KMS-11 (cell line): Measurements from ENCODE around the gene ASPA.

ENCODE experiments used
- H2AFZ ChIP-seq: fragments of 200-600 bp; sonication (generic); 2 replicates; pipeline ENCODE4 v1.6.1; 2016; ENCODE audit warnings: antibody characterized with exemption, mixed run types, low read depth
- H3K27ac ChIP-seq: fragments of 200-600 bp; sonication (generic); 2 replicates; pipeline ENCODE4 v1.6.1; 2016; ENCODE audit warnings: mild to moderate bottlenecking, mixed run types
- H3K27me3 ChIP-seq: fragments of 200-600 bp; sonication (generic); 2 replicates; pipeline ENCODE4 v1.6.1; 2017; ENCODE audit warnings: mild to moderate bottlenecking, low read depth, mixed run types, moderate library complexity; ENCODE audit not compliant: insufficient read depth
- H3K36me3 ChIP-seq: fragments of 200-600 bp; sonication (generic); 2 replicates; pipeline ENCODE4 v1.6.1; 2017; ENCODE audit warnings: mild to moderate bottlenecking, mixed run types; ENCODE audit not compliant: insufficient read depth
- H3K4me1 ChIP-seq: fragments of 200-600 bp; sonication (generic); 2 replicates; pipeline ENCODE4 v1.6.1; 2016; ENCODE audit warnings: mild to moderate bottlenecking, low read depth, mixed run types; ENCODE audit not compliant: poor library complexity, severe bottlenecking
- H3K4me2 ChIP-seq: fragments of 200-600 bp; sonication (generic); 2 replicates; pipeline ENCODE4 v1.7.0; 2016; ENCODE audit warnings: mild to moderate bottlenecking, mixed run types
- H3K4me3 ChIP-seq: fragments of 200-600 bp; sonication (generic); IDR thresholded peaks from 2 replicates; pipeline ENCODE4 v1.6.1; 2017; ENCODE audit warnings: low read depth, low read length, mixed read lengths; ENCODE audit not compliant: insufficient read depth
- H3K79me2 ChIP-seq: fragments of 200-600 bp; sonication (generic); 2 replicates; pipeline ENCODE4 v1.6.1; 2016; ENCODE audit warnings: low read depth, mixed run types; ENCODE audit not compliant: insufficient read depth
- H3K9ac ChIP-seq: fragments of 200-600 bp; sonication (generic); 2 replicates; pipeline ENCODE4 v1.6.1; 2016; ENCODE audit warnings: mild to moderate bottlenecking, mixed run types
- H4K20me1 ChIP-seq: fragments of 200-600 bp; sonication (generic); 2 replicates; pipeline ENCODE4 v1.6.1; 2016; ENCODE audit warnings: mild to moderate bottlenecking, mixed run types; ENCODE audit not compliant: insufficient read depth
- TF ChIP-seq, protein P1 (sequence below): fragments of 200-600 bp; sonication (generic); conservative IDR thresholded peaks from 2 replicates; pipeline ENCODE4 v1.6.1; 2017; ENCODE audit warnings: low read depth, mild to moderate bottlenecking, antibody characterized with exemption, low read length, moderate library complexity, mixed read lengths

ASPA gene

DNA sequence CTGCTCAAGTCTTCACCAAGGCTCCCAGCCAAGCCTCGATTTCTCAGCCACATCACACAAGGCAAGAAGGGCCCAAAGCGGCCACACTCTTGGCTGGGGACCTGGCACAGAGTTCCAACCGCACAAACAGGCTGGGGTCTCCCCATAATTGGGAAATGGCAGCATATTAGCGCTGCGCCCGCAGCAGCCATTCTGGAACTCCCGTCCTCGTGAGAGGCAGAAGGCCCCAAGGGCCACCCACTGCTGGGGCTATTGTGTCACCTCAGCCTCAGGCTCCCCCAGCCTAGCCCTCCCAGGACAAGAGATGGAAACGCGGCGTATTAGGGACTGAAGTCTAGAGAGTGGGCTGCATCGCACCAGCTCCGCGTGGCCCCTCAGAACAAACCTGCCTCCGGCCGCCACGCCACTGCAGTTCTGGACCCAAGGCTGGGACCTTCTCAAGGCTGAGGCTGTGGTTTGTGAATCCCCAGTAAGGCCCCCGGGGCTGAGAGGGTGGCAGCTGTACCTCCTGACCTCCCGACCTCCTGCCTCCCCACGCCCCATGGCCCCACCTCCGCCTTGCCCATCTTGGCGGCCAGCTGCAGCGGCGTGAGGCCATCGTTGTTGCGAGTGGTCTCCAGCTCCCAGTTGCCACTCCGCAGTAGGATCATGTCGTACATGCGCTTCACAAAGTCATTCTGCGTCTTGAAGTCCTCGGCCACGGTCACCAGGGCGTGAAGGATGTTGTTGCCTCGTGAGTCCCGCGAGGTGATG is 56.5 kb downstream of the ASPA start:
- H3K4me3 ChIP-seq, result no peak overlapping the region
- TF ChIP-seq, protein P1, sequence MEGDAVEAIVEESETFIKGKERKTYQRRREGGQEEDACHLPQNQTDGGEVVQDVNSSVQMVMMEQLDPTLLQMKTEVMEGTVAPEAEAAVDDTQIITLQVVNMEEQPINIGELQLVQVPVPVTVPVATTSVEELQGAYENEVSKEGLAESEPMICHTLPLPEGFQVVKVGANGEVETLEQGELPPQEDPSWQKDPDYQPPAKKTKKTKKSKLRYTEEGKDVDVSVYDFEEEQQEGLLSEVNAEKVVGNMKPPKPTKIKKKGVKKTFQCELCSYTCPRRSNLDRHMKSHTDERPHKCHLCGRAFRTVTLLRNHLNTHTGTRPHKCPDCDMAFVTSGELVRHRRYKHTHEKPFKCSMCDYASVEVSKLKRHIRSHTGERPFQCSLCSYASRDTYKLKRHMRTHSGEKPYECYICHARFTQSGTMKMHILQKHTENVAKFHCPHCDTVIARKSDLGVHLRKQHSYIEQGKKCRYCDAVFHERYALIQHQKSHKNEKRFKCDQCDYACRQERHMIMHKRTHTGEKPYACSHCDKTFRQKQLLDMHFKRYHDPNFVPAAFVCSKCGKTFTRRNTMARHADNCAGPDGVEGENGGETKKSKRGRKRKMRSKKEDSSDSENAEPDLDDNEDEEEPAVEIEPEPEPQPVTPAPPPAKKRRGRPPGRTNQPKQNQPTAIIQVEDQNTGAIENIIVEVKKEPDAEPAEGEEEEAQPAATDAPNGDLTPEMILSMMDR, result no peak
- no peaks in the 10 kb centered on the region for H3K79me2 ChIP-seq
- no peaks in the 10 kb centered on the region for H3K36me3 ChIP-seq
- H2AFZ ChIP-seq, result no peak overlapping the region
- no peaks in the 10 kb centered on the region for H4K20me1 ChIP-seq
- no peak overlapping the region for H3K9ac ChIP-seq
- no peaks in the 10 kb centered on the region for H3K4me1 ChIP-seq
- no peaks in the 10 kb centered on the region for H3K27me3 ChIP-seq
- no peak overlapping the region for H3K4me2 ChIP-seq
- H3K27ac ChIP-seq, result no peak overlapping the region

DNA sequence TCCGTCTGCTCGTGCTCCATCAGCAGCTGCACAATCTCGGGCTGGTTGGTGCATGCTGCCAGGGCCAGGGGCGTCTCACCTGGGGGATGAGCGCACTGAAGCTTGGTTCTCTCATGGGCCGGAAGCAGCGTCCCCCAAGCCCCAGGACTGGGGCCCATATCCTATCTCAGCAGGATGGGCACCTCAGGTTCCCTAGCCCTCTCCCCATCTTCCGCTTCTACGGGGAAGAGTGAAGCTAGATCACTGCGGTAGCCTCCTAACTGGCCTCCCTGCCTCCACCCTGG is 57.0 kb downstream of the ASPA start:
- Histone ChIP-seq H4K20me1 (no peaks in the 10 kb centered on the region), H3K4me3 (no peak overlapping the region), H3K79me2 (no peaks in the 10 kb centered on the region), H3K4me2 (no peak overlapping the region), H3K36me3 (no peaks in the 10 kb centered on the region), H3K27ac (no peak overlapping the region), H3K27me3 (no peaks in the 10 kb centered on the region), H3K4me1 (no peaks in the 10 kb centered on the region), H2AFZ (no peak overlapping the region), H3K9ac (no peak overlapping the region)
- TF ChIP-seq, protein P1, result no peak

DNA sequence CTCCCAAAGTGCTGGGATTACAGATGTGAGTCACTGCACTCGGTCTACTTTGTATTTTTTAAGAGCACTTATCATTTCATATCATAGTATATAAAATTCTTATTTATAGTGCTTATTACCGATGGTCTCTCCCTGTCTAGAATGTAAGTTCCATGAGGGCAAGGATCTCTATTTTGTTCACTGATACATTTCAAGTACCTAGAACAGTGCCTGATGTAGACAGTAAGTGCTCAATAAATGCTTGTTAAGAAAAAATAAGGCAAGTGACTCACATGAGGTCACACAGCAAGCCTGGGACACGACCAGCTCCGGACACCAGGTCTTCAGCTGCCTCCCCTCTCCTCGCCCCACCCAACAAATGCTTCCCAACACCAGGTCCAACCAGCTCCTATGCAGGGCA is 58.0 kb downstream of the ASPA start:
- H3K27ac ChIP-seq, result no peak overlapping the region
- no peak overlapping the region for H3K4me3 ChIP-seq
- H3K79me2 ChIP-seq, result no peaks in the 10 kb centered on the region
- TF ChIP-seq, protein P1, result no peak
- no peak overlapping the region for H3K9ac ChIP-seq
- H3K4me1 ChIP-seq, result no peaks in the 10 kb centered on the region
- no peak overlapping the region for H2AFZ ChIP-seq
- no peaks in the 10 kb centered on the region for H4K20me1 ChIP-seq
- no peak overlapping the region for H3K4me2 ChIP-seq
- H3K27me3 ChIP-seq, result no peaks in the 10 kb centered on the region
- no peaks in the 10 kb centered on the region for H3K36me3 ChIP-seq

DNA sequence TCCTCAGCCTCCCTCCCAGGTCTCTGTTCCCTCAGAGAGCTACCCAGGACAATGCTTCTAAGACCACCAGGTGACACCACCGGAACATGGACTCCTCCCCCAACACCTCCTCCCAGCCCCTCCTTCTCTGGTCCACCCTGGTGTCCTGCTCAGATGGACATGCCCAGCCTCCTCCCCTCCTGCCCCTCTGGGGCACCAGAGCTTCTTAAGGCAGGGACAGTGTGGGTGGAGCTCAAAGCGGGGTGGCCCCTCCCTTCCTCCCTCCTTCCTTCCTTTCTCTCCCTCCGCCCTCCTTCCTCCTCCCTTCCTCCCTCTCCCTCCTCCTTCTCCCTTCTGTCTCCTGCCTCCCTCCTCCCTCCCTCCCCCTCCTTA is 59.1 kb downstream of the ASPA start:
- TF ChIP-seq, protein P1, result no peak
- Histone ChIP-seq H2AFZ (no peak overlapping the region), H3K4me3 (no peak overlapping the region), H3K36me3 (no peaks in the 10 kb centered on the region), H3K27me3 (no peaks in the 10 kb centered on the region), H4K20me1 (no peaks in the 10 kb centered on the region), H3K79me2 (no peaks in the 10 kb centered on the region), H3K4me1 (no peaks in the 10 kb centered on the region), H3K9ac (no peak overlapping the region), H3K27ac (no peak overlapping the region), H3K4me2 (no peak overlapping the region)
